PC-9 (cell line): ENCODE results near the gene PPP2R2C.

ENCODE experiments used
- CTCF ChIP-seq: fragments of 200-600 bp; sonication (generic); conservative IDR thresholded peaks from 2 replicates; pipeline ENCODE4 v1.6.1; 2017; ENCODE audit warnings: mixed run types, antibody characterized with exemption, mild to moderate bottlenecking, moderate library complexity
- EZH2 ChIP-seq: fragments of 200-600 bp; sonication (generic); IDR thresholded peaks from 2 replicates; pipeline ENCODE4 v1.8.0; 2017; ENCODE audit warnings: antibody characterized with exemption, low read depth

- TF ChIP-seq CTCF (no peak), EZH2 (no peak)
Measured at GRCh38 chr4:6322761-6323566, 149.4 kb downstream of the PPP2R2C start.
